Activated naive CD8-positive, alpha-beta T cell (primary cell): ENCODE results near the gene HMGB4.

Experiments used
- H3K27ac Mint-ChIP-seq: one replicate; pipeline ENCODE4 v1.8.0; 2021; ENCODE audit warnings: mixed read lengths
- H3K27me3 Mint-ChIP-seq: one replicate; pipeline ENCODE4 v1.8.0; 2021; ENCODE audit warnings: mixed read lengths
- H3K36me3 Mint-ChIP-seq: one replicate; pipeline ENCODE4 v1.8.0; 2021; ENCODE audit warnings: mixed read lengths
- H3K4me1 Mint-ChIP-seq: one replicate; pipeline ENCODE4 v1.8.0; 2021; ENCODE audit warnings: low read depth, mixed read lengths
- H3K4me3 Mint-ChIP-seq: one replicate; pipeline ENCODE4 v1.8.0; 2021; ENCODE audit warnings: mild to moderate bottlenecking, mixed read lengths
- H3K9me3 Mint-ChIP-seq: one replicate; pipeline ENCODE4 v1.8.0; 2021; ENCODE audit warnings: low read depth, mixed read lengths

The HMGB4 gene

GRCh38 chr1:33864460-33865389 is 846 bp downstream of the HMGB4 start:
- Mint-ChIP-seq H3K27me3 (peaks cover 9% of the 10 kb centered on the region), H3K36me3 (no peaks in the 10 kb centered on the region), H3K4me3 (no peak overlapping the region), H3K4me1 (no peaks in the 10 kb centered on the region), H3K9me3 (no peaks in the 10 kb centered on the region), H3K27ac (no peak overlapping the region)

- Mint-ChIP-seq H3K9me3 (no peaks in the 10 kb centered on the region), H3K27ac (no peak overlapping the region), H3K27me3 (peaks cover 9% of the 10 kb centered on the region), H3K4me1 (no peaks in the 10 kb centered on the region), H3K36me3 (no peaks in the 10 kb centered on the region), H3K4me3 (no peak overlapping the region)
Measured at GRCh38 chr1:33866281-33866680, 2.4 kb downstream of the HMGB4 start.

- no peaks in the 10 kb centered on the region for H3K9me3 Mint-ChIP-seq
- H3K4me1 Mint-ChIP-seq, result no peaks in the 10 kb centered on the region
- H3K27me3 Mint-ChIP-seq, result peaks cover 8% of the 10 kb centered on the region
- no peak overlapping the region for H3K27ac Mint-ChIP-seq
- H3K4me3 Mint-ChIP-seq, result no peak overlapping the region
- H3K36me3 Mint-ChIP-seq, result no peaks in the 10 kb centered on the region
Measured at GRCh38 chr1:33867684-33868083, 3.8 kb downstream of the HMGB4 start.

GRCh38 chr1:33872275-33872674 is 8.4 kb downstream of the HMGB4 start:
- Mint-ChIP-seq H3K27ac (no peak overlapping the region), H3K9me3 (no peaks in the 10 kb centered on the region), H3K4me3 (no peak overlapping the region), H3K27me3 (peaks cover 3% of the 10 kb centered on the region), H3K36me3 (no peaks in the 10 kb centered on the region), H3K4me1 (no peaks in the 10 kb centered on the region)

- Mint-ChIP-seq H3K27ac (no peak overlapping the region), H3K4me3 (no peak overlapping the region), H3K4me1 (no peaks in the 10 kb centered on the region), H3K9me3 (no peaks in the 10 kb centered on the region), H3K27me3 (peaks cover 3% of the 10 kb centered on the region), H3K36me3 (no peaks in the 10 kb centered on the region)
Measured at GRCh38 chr1:33872683-33873082, 8.8 kb downstream of the HMGB4 start.

- Mint-ChIP-seq H3K9me3 (no peaks in the 10 kb centered on the region), H3K4me1 (no peaks in the 10 kb centered on the region), H3K27me3 (peaks cover 6% of the 10 kb centered on the region), H3K36me3 (no peaks in the 10 kb centered on the region), H3K4me3 (no peak overlapping the region), H3K27ac (no peak overlapping the region)
Measured at GRCh38 chr1:33874636-33875035, 10.8 kb downstream of the HMGB4 start.

- H3K27me3 Mint-ChIP-seq, result peaks cover 9% of the 10 kb centered on the region
Measured at GRCh38 chr1:33875862-33876261, 12.0 kb downstream of the HMGB4 start.

GRCh38 chr1:33876970-33877650 is 13.2 kb downstream of the HMGB4 start:
- no peaks in the 10 kb centered on the region for H3K36me3 Mint-ChIP-seq
- no peaks in the 10 kb centered on the region for H3K9me3 Mint-ChIP-seq
- H3K4me3 Mint-ChIP-seq, result no peak overlapping the region
- H3K27me3 Mint-ChIP-seq, result peaks cover 10% of the 10 kb centered on the region
- no peak overlapping the region for H3K27ac Mint-ChIP-seq
- no peaks in the 10 kb centered on the region for H3K4me1 Mint-ChIP-seq

More at GRCh38 chr1:33875862-33876261, 12.0 kb downstream of the HMGB4 start:
- no peak overlapping the region for H3K4me3 Mint-ChIP-seq
- H3K9me3 Mint-ChIP-seq, result no peaks in the 10 kb centered on the region
- H3K36me3 Mint-ChIP-seq, result no peaks in the 10 kb centered on the region
- H3K4me1 Mint-ChIP-seq, result no peaks in the 10 kb centered on the region
- H3K27ac Mint-ChIP-seq, result no peak overlapping the region

GRCh38 chr1:33878392-33878791 is 14.5 kb downstream of the HMGB4 start:
- Mint-ChIP-seq H3K36me3 (no peaks in the 10 kb centered on the region), H3K9me3 (no peaks in the 10 kb centered on the region)

GRCh38 chr1:33880305-33880704 is 16.4 kb downstream of the HMGB4 start:
- no peak overlapping the region for H3K27ac Mint-ChIP-seq
- no peaks in the 10 kb centered on the region for H3K4me1 Mint-ChIP-seq
- no peaks in the 10 kb centered on the region for H3K9me3 Mint-ChIP-seq
- no peak overlapping the region for H3K4me3 Mint-ChIP-seq
- no peaks in the 10 kb centered on the region for H3K36me3 Mint-ChIP-seq
- H3K27me3 Mint-ChIP-seq, result peaks cover 13% of the 10 kb centered on the region

More at GRCh38 chr1:33878392-33878791, 14.5 kb downstream of the HMGB4 start:
- no peak overlapping the region for H3K27ac Mint-ChIP-seq
- no peaks in the 10 kb centered on the region for H3K4me1 Mint-ChIP-seq
- H3K4me3 Mint-ChIP-seq, result no peak overlapping the region
- H3K27me3 Mint-ChIP-seq, result peaks cover 13% of the 10 kb centered on the region

- Mint-ChIP-seq H3K4me3 (no peak overlapping the region), H3K27me3 (peaks cover 7% of the 10 kb centered on the region), H3K4me1 (no peaks in the 10 kb centered on the region), H3K9me3 (no peaks in the 10 kb centered on the region), H3K36me3 (no peaks in the 10 kb centered on the region), H3K27ac (no peak overlapping the region)
Measured at GRCh38 chr1:33886496-33886895, 22.6 kb downstream of the HMGB4 start.

- H3K4me1 Mint-ChIP-seq, result no peaks in the 10 kb centered on the region
- no peak overlapping the region for H3K4me3 Mint-ChIP-seq
- no peak overlapping the region for H3K27ac Mint-ChIP-seq
- H3K9me3 Mint-ChIP-seq, result no peaks in the 10 kb centered on the region
- peaks cover 9% of the 10 kb centered on the region for H3K27me3 Mint-ChIP-seq
- H3K36me3 Mint-ChIP-seq, result no peaks in the 10 kb centered on the region
Measured at GRCh38 chr1:33893147-33893830, 29.4 kb downstream of the HMGB4 start.

- H3K4me1 Mint-ChIP-seq, result no peaks in the 10 kb centered on the region
- H3K4me3 Mint-ChIP-seq, result no peak overlapping the region
- no peak overlapping the region for H3K27ac Mint-ChIP-seq
- no peaks in the 10 kb centered on the region for H3K9me3 Mint-ChIP-seq
- no peaks in the 10 kb centered on the region for H3K36me3 Mint-ChIP-seq
- H3K27me3 Mint-ChIP-seq, result peaks cover 11% of the 10 kb centered on the region
Measured at GRCh38 chr1:33895396-33895795, 31.5 kb downstream of the HMGB4 start.

- Mint-ChIP-seq H3K27ac (no peak overlapping the region), H3K36me3 (no peaks in the 10 kb centered on the region), H3K27me3 (peaks cover 11% of the 10 kb centered on the region), H3K4me3 (no peak overlapping the region), H3K4me1 (no peaks in the 10 kb centered on the region), H3K9me3 (no peaks in the 10 kb centered on the region)
Measured at GRCh38 chr1:33895976-33896375, 32.1 kb downstream of the HMGB4 start.
